Activated CD4-positive, CD25-positive, alpha-beta regulatory T cell treated with anti-CD3 and anti-CD28 coated beads, Interleukin-2, amount 50 U/mL, for 16 hours (primary cell): Measurements from ENCODE around the gene GBP1.
"Not testable (repeated sequence)": the region's sequence is repeated elsewhere in the genome, so short reads cannot be mapped to it uniquely, and the experiment has no call there.

Source experiments
- DNase-seq: peaks from one replicate; pipeline ENCODE4 v3.0.0-alpha.2; 2020; ENCODE audit warnings: low read depth, low spot score

The GBP1 gene, protein sequence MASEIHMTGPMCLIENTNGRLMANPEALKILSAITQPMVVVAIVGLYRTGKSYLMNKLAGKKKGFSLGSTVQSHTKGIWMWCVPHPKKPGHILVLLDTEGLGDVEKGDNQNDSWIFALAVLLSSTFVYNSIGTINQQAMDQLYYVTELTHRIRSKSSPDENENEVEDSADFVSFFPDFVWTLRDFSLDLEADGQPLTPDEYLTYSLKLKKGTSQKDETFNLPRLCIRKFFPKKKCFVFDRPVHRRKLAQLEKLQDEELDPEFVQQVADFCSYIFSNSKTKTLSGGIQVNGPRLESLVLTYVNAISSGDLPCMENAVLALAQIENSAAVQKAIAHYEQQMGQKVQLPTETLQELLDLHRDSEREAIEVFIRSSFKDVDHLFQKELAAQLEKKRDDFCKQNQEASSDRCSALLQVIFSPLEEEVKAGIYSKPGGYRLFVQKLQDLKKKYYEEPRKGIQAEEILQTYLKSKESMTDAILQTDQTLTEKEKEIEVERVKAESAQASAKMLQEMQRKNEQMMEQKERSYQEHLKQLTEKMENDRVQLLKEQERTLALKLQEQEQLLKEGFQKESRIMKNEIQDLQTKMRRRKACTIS

DNA sequence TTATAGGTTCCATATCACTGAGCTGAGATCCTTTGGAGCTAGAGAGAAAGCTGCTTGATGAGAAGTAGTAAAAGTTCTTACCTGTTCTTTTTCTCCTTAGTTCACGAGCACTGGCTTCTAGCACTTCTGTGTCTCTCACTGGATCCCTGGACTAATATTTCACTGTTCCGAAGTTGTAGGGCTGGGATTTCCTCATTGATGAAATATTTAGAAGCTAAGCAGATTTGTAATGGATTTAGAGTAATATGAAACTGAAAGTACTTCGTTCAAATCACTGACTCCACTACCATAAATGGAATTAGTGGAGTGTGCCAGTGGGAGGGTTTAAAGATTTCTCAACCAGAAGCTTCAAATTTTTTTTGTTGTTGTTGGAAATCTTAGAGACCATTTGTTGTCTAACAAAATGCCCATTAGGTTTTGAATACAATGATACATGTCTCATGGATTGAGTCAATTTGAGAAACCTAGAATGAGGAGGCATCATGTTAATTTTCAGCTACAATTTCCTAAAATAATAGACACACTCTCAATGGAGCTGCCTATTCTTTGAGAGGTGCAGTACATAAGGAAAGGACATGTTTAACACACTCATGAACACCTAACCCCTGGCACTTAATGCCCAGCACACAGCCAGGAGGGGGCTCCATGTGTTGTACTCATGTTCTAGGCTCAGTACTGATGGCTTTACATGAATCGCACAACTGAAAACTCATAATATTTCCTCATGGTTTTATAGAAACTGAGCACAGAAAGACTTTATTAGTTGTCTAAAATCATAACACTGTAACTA lies at the start of gene GBP1:
GBP1 (minus strand) TSS at position 130 of the 790 bp plus-strand sequence. CDS start 1,974 bp downstream, outside the sequence.
- DNase-seq: no peak

DNA sequence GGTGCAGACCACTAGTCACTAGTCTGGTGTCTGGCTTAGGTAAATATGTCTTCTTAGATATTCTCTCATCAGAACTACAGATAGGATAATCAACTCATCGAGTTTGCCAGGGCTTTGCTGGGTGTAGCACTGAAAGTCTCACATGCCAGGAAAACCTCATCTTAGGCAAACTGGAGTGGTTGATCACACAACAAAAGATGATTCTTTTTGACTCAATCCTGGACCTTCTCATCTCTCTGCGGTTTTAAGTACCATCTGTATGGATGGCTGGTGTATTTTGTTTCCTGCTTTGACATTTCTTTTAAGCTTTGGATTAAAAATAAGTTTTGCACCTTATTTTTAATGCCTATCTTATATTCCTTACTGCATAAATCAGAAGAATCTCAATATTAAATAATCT lies 49.7 kb upstream of the GBP1 start:
- no peak for DNase-seq

DNA sequence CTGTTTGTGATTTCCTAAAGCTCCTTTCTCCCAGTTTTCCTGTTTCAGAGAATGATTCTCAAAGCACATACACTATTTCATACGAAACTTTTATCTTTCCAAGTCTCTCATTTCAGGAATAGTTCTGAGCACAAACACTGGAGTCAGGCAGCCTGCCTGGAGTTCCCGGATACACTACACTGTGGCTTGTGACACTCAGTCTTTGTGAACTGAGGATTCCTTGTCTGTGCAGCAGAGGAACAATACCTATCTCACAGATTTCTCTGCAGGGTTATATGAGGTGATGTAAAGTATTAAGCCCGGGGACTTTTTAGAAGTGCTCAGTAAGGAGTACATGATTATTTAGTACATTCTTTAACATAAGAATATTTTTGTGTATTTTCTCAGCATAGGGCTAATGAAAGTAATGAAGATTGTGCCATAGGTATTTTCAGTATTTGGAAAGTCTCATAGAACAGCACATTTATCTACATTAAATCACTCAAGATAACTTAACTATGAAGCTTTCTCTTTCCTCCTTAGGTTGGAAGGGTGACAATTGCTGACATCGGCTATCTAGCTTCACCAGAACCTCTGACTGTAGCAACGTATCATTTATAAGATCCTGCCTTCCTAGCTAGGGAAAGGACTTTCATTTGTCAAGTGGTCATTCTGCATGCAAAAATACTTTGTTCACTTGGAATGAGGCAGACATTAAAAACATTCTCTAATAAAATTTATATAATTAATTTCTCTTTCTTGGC lies 48.0 kb upstream of the GBP1 start:
- DNase-seq: no peak

DNA sequence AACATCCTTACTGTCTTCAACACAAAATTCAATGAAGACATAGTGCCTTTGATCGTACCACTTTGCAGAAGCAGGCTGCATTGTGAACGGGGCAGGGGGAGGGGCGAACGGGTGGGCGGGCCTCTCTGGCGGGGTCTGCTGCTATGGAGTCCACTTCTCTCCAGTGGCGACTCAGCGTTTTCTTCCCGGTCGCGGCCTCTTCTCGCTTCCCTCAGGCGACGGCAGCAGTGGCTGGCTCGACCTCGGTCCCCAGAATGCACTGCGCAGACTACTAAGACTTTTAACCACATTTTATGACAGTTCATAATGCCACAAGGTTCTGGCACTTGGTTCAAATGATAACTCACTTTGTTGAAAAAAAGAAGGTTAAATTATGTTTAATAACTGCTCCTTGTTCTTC lies 39.7 kb upstream of the GBP1 start:
- DNase-seq: no peak

DNA sequence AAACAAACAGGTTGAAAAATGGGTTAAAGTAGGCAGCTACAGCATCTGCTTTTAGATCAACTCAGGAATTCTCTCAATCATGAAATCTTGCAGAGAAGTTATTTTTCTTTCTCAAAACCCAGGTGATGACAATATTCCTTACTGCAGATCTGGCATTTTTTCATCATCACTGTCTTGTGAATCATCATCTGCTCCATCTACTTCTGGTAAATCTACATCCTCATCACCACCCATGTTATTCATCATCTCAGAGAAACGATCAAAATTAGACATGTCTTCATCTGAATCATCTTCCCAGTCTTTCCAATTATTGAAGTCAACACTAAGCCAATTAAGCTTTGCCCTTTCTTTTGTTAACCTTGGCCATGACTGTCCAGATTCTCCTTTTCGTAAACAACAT lies 39.1 kb upstream of the GBP1 start:
- DNase-seq: no peak

DNA sequence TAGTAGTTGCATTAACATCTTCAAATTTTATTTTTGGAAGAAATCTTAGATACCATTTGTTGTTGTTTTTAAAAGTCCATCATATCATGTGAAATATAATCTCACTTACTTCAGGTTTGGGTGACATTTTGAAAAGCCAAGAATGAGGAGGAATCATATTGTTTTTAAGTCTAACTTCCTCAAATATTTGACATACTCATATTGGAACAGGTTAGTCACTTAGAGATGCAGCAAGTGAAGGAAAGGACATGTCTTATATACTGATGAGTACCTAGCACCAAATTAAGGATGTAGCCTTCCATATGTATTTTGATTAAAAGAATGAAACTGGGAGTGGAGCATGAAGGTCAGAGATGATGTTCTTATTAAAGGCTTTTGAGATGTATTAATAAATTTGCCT lies 37.0 kb upstream of the GBP1 start:
- DNase-seq: no peak

DNA sequence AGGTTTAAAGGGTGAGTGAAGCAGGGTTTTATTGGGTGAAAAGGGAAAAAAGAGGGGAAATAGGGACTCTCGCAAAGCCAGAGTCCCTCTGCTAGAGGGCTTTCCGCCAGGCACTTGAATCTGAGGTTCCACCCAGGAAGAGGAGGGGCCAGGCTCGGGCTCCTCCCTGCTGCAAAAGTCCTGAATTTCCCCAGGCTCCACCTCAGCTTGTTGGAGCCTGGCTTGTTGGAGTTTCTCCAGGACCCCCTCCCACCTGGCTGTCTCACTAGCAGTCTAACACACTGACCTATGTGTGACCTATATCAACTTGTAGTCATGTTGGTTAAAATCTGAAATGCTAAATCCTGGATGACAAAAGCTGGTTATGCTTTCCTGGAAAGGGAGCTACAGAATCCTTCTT lies 35.4 kb upstream of the GBP1 start:
- no peak for DNase-seq

DNA sequence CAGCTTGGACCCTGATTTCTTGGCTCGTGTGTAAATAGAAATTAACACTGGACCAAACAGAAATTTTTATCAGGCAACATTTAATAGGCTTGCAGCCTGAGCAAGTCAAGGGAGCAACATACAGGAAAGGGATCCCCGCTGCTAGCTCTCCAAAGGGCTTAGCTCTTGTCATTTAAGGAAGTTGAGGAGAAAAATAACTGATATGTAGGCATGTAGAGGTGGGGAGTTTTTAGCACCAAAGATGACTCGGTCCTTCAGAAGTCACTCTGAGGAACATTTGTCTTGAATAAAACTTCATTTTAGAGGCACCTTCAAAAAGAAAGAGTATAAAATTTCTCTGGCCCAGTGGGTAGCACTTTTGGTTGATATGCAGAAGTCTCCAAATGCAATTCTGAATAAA lies 33.8 kb upstream of the GBP1 start:
- DNase-seq: no peak

DNA sequence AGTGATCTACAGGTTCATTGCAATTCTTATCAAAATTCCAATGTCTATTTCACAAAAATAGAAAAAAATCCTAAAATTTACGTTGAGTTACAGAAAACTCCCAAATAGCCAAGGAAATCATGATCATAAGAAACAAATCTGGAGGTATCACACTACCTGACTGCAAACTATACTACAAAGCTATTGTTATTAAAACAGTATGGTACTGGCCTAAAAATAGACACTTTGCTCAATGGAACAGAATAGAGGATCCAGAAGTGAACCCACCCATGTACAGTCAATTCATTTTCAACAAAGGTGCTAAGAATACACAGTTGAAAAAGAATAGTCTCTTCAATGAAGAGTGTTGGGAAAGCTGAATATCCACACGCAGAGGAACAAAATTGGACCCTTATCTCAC lies 30.7 kb upstream of the GBP1 start:
- DNase-seq: no peak

DNA sequence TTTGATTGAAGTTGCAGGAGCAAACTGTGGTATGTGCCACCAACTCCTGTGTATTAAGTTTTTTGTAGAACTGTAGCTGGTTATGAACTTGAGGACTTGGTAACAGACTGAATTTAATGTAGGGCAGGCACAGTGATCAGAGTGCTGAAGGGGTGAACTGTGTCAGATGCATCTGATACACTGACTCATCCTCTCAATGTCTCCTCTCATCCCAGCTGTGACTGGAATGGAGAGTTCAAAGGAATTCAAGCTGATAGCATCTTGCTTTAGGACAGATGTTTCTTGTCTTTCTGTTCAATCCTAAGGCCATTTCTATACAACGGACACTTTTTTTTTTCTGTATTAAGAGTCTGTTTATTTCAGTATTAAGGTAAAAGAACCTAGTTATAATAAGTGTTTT lies 25.0 kb upstream of the GBP1 start:
- no peak for DNase-seq

DNA sequence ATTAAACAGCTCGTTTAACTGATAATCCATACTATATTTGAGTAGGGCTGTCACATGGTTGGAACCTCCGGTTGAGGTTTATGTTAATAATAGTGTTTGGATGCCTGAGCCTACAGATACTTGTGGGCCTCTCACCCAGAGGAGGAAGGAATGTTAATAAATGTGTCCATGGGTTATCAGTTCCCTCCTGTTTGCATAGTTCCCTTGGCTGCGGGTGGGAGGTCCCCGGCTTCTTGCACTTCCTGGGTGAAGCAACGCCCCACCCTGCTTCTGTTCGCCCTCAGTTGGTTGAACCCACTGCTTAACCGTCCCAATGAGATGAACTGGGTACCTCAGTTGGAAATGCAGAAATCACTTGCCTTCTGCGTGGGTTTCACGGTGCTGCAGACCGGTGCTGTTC lies 23.6 kb upstream of the GBP1 start:
- DNase-seq: no peak

DNA sequence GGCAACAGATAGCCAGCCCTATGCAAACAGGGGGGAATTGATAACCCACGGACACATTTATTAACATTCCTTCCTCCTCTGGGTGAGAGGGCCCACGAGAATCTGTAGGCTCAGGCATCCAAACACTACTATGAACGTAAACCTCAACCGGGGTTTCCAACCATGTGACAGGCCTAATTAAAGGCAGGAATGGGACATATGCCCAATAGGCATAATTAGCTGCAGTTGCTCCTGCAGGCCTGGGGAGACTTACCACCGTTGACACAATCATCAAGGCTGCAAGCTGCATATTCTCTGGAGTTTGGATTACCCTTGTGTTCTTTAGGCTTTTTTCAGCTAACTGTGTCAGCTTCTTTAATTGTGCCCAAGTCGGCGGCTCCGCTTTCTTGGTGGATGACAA lies 22.2 kb upstream of the GBP1 start:
- DNase-seq: no peak

DNA sequence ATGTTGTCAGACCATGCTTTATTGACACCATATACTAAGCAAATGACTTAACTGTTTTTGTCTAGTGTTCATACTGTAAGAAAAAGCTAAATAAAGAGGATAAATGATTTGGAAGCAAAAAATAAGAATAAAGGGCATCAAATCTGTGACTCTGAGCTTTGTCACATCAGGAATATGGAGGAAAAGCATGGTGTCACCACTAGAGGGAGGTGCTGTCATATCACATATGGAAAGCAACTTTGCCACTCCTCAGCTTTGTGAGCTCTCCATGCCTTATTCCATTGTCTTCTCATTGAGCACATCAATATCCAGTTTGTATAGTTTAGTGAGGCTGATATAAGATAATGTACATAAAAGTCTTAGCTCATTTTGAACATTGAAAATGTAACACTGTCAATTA lies 20.8 kb upstream of the GBP1 start:
- no peak for DNase-seq

DNA sequence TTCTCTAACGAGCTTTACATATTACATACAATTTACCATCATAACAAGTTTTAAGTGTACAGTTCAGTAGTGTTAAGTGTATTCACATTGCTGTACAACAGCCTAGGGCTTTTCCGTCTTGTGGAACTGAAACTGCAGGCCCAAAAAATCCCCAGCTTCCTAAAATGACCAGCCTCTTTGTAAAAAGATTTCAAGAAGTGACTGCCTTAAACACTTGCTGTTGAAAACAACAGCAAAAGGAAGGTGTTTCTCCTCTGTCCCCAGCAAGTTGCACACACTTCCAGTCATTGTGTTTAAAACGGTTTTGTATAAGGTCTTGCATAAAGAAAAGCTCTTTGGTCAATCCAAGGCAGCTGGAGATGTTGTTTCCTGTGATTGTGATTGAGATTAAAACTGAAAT lies 16.0 kb upstream of the GBP1 start:
- no peak for DNase-seq

DNA sequence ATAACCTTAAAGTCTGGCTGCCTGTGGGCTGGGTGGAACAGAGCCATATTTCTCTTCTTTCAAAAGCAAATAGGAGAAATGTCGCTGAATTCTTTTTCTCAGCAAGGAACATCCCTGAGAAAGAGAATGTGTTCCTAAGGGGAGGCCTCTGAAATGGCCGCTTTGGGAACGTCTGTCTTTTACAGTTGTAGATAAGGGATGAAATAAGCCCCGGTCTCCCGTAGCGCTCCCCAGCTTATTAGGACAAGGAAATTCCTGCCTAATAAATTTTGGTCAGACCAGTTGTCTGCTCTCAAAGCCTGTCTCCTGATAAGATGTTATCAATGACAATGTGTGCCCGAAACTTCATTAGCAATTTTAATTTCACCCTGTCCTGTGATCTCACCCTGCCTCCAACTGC lies 15.1 kb upstream of the GBP1 start:
- DNase-seq: not testable (repeated sequence)

DNA sequence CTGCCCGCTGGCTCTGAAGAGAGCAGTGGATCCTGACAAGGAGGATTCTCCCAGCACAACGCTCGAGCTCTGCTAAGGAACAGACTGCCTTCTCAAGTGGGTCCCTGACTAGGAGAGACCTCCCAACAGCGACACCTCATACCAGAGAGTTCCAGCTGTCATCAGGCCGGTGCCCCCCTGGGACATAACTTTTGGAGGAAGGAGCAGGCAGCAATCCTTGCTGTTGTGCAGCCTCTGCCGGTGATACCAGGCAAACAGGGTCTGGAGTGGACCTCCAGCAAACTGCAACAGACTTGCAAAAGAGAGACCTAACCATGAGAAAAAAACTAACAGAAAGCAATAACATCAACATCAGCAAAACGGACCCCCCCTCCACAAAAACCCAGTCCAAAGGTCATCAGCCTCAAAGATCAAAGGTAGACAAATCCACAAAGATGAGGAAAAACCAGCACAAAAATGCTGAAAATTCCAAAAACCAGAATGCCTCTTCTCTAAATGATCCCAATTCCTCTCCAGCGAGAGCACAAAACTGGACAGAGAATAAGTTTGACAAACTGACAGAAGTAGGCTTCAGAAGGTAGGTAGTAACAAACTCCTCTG lies 7.6 kb upstream of the GBP1 start:
- not testable (repeated sequence) for DNase-seq

DNA sequence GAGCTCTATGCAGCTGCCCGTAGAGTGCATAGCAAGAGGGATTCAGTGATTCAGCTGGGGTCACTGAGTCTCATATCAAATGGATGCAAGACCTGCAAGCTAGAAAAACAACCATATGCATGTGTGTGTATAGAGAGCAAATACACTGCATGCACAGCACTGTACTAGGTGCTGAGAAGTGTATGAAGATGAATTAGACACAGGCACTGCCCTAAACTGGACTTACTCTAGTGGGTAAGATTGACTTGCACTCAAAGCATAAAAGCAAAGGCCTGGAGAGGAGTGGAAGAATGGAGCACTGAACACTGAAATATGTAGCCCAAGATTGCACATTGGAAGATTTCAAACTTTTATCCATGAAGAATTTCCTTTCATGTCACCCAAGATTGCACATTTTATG lies 5.5 kb upstream of the GBP1 start:
- DNase-seq: no peak

DNA sequence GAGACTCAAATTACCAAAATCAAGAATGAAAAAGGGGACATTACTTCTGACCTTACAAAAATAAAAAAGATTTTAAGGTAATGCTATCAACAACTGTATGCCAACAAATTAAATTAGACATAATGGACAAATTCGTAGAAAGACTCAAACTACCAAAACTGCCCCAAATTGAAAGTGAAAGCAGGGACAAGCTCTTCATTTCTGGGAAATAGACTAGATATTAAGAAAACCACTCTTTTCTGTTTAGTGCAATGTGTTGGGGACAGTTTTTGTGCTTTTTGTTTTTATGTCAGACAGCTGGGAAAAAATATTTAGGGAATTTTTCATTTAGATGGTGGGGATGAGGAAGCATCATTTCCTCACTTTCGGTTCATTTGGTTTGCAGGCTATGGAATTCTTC lies 4.9 kb upstream of the GBP1 start:
- no peak for DNase-seq

DNA sequence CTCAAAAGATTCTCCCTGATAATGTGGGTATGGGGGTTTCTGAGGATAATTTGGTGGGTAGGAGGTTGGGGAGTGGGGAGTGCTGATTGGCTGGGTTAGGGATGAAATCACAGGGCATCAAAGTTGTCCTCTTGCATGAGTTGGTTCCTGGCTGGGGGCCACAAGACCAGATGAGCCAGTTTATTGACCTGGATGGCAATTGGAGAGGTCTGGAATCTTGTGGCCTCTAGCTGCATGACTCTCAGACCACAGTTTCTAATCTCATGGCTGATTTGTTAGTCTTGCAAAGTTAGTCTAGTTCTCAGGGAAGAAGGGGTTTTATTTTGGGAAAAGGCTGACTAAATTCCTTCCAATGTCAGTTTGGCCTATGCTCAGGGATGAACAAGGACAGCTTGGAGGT lies 3.3 kb upstream of the GBP1 start:
- no peak for DNase-seq

DNA sequence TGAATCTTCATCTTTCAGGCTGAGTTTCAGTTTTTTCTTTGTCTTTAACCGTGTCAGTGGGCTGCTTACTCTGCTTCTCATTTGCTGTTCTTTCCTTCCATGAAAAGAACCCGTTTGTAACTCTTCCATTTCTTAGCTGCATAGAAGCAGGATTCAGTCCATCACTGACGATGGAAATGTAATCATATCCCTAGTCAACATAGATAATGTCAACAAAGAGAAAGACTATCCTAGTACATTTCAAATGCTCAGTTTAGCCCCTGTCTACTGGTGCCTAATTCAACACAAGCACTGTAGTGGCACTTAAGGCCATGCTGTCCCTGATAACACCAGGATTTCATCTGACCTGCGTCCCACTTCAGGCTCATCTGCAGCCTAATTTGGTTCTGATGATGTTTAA lies 376 bp downstream of the GBP1 start:
- no peak for DNase-seq

DNA sequence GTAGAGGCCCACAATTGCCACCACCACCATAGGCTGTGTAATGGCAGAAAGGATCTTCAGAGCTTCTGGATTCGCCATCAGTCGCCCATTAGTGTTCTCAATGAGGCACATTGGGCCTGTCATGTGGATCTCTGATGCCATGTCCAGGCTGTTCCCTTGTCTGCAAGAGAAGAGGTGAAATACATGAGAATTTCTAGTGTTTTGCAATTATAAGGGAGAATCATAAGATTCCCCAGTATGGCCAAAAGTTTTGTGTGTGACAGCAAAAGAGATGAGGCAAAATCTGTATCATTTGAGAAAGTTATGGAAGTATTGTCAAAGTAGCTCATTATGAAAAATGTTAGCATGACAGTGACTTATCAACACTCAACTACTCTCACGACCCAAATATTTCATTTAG lies 1.9 kb downstream of the GBP1 start:
- DNase-seq: no peak

DNA sequence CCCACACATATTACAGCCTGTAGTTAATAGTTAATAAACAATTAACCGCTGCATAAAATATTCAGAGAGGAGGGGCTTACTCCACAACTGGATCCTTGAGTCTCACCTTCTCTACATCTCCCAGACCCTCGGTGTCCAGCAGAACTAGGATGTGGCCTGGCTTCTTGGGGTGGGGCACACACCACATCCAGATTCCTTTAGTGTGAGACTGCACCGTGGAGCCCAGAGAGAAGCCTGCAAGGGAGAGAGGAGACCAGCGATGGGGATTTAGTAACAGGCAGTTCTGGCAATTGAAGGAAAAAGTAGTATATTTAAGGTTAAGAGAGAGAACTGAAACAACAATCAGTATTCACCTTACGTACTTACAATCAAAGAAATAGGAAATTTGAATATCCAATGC lies 4.9 kb downstream of the GBP1 start:
- DNase-seq: no peak
